SH-SY5Y (cell line): Measurements from ENCODE around the gene ARSB.

Source experiments
- GATA2 ChIP-seq: IDR thresholded peaks from 2 replicates; pipeline ENCODE4 v1.6.1; 2011; ENCODE audit warnings: mild to moderate bottlenecking, low read depth, low read length
- GATA3 ChIP-seq: IDR thresholded peaks from 2 replicates; pipeline ENCODE4 v1.6.1; 2011; ENCODE audit warnings: low read depth, mild to moderate bottlenecking, low read length, moderate library complexity

GRCh38 chr5:78761840-78762239 is 223.3 kb downstream of the ARSB start:
- TF ChIP-seq GATA2 (no peak), GATA3 (no peak)
